ENCODE data around the gene NEXN.

- TF ChIP-seq CTCF (IDR thresholded peaks at IDR 0.05; ENCODE audit: insufficient read depth, low read length, poor library complexity, severe bottlenecking) (no peak), EZH2phosphoT487 (conservative IDR thresholded peaks at IDR 0.05; ENCODE audit: low read length) (no peak)
Measured at GRCh38 chr1:77976433-77977076, 88.1 kb downstream of the NEXN start.
